GM12874 (cell line): ENCODE measurements around the gene KIF3A.

ENCODE experiments used
- TF ChIP-seq, protein P1 (sequence below): IDR thresholded peaks from 2 replicates; pipeline ENCODE4 v1.5.1; 2011; ENCODE audit warnings: low read depth, mild to moderate bottlenecking, control low read depth, low read length, moderate library complexity; ENCODE audit not compliant: insufficient read depth

Gene KIF3A

DNA sequence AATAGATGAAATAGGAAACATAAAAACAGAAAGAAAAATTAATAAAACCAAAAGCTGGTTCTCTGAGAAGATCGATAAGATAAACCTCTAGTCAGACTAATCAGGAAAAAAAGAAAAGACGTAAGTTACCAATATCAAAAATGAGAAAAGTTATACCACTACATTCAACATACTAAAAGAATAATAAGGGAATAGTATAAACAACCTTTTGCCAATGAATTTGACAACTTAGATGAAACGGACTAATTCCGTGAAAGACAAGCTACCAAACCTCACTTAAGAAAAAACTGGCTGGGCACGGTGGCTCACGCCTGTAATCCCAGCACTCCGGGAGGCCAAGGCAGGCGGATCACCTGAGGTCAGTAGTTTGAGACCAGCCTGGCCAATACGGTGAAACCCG is 7.5 kb downstream of the KIF3A start:
- TF ChIP-seq, protein P1, sequence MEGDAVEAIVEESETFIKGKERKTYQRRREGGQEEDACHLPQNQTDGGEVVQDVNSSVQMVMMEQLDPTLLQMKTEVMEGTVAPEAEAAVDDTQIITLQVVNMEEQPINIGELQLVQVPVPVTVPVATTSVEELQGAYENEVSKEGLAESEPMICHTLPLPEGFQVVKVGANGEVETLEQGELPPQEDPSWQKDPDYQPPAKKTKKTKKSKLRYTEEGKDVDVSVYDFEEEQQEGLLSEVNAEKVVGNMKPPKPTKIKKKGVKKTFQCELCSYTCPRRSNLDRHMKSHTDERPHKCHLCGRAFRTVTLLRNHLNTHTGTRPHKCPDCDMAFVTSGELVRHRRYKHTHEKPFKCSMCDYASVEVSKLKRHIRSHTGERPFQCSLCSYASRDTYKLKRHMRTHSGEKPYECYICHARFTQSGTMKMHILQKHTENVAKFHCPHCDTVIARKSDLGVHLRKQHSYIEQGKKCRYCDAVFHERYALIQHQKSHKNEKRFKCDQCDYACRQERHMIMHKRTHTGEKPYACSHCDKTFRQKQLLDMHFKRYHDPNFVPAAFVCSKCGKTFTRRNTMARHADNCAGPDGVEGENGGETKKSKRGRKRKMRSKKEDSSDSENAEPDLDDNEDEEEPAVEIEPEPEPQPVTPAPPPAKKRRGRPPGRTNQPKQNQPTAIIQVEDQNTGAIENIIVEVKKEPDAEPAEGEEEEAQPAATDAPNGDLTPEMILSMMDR, result no peak

DNA sequence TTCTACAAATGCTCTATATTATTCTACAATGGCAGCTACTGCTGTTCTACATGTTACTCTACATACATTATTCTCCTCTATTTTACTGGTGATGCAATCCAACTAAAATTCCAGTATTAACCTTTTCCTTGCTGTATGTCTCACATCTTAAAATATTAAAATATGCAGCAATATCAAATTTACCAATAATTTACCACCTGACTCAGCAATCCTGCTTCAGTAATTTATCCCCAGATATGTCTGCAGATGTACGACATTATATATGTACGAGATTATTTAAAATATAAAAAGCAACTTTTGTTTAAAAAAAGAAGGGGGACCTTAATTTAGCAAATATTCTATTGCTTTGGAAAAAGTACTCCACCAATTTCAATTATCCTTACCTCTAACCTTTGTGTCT is 11.6 kb downstream of the KIF3A start:
- TF ChIP-seq, protein P1, result no peak

DNA sequence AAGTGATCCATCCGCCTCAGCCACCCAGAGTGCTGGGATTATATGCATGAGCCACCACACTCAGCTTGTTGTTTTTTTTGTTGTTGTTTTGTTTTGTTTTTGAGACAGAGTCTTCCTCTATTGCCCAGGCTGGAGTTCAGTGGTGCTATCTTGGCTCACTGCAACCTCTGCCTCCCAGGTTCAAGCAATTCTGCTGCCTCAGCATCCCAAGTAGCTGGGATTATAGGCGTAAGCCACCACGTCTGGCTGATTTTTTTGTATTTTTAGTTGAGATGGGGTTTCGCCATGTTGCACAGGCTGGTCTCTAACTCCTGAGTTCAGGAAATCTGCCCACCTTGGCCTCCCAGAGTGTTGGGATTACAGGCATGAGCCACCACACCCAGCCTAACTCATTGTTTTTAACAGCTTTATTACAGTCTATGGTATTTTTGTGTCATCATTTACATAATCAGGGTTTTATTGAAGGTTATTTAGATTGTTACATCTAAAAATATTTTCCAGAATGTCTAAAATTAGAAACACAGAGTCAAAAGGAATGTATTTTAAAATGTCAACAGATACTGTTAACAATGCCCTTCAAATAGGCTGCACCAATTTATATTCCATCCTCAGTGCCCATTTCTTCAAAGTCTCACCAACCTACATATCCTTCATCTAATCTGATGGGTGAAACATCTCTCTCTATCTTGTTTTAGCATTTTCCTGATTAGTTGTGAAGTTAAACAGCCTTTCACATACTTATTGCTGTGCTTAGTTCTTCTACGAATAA is 18.6 kb downstream of the KIF3A start:
- TF ChIP-seq, protein P1, result no peak

DNA sequence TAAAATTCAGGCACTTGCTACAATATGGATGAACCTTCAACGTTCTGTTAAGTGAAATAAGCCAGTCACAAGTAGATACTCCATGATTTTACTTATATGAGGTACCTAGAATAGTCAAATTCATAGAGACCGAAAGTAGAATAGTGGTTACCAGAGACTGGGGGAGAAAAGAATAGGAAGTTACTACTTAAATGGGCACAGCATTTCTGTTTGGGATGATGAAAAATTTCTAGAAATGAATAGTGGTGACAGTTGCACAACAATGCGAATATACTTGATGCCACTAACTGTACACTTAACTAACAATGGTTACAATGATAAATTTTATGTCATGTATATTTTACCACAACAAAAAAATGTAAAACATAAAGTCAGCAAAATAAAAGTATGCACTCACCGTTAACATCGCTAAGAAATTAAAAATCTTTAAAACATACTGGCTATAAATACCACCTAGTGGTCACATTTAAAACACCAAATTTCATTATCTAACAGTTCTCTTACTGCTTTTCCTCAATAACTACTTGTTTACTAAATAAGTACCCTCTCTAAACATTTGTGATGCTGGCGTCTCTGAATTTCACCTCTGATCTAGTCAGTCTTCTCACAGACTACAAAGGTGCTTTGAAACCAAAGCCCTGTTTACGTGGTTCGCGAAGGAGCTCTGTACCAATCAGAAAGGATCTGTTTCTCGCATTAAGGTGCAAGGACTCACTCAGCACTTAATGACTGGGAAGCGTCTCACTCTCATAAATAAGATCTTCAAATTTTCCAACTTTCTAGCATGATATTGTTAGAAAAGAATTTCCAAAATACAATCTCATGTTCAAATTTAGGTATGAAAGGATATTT is 22.7 kb downstream of the KIF3A start:
- TF ChIP-seq, protein P1, result no peak

DNA sequence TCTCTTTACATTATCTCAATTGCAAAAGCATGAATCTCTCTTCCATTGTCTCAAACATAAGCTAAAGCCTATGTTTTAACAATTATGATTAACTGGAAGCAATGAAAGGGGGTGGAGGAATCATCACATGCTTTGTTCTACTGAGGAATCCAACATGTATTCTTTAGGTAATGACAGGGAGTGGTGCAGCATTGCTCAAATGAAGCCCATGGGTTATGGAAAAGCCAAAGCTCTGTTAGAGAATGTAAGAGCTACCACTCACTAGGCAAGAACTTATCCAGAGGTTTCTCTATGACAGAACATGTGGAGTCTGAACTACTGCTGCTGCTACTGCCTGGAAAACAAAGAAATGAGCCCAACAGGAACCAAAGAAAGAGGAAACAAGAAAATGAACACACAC is 28.7 kb downstream of the KIF3A start:
- TF ChIP-seq, protein P1, result no peak

DNA sequence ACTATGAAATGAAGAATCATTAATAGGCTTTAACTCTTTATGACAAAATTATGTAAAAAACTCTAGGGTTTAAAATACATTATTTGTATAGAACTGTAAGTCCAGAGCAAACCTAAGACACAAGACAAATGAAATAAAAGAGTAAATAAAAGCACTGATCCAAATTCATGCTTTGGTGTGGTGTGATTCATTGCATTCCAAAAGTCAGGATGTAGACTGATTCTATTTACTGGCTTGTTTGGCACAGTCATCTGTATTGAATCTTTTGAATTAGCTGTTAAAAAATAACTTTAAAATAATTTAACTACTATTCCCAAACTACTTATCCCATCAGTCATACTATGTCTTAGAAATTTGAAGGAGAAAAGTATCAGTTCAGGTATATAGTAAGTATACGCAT is 32.5 kb downstream of the KIF3A start:
- TF ChIP-seq, protein P1, result no peak

DNA sequence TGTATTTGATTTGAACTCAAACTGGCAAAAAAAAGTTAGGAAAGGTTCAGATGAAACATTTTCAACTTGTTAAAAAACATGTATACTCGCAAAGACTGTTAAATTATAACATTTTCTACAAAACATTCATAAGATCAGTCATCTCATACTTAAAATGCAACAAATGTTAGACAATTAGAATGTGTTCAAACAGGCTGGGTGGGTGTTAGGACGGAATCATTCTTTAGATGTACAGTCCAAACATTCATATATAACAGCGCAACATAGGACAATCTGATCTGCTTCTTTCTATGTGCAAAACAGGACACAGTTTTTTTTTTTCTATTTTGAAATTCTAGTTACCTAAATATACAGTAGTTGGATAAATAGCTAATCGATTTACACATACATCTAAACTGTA is 41.4 kb downstream of the KIF3A start:
- TF ChIP-seq, protein P1, result no peak
